Esophagus squamous epithelium (tissue), 5 donors: ENCODE measurements around the gene FXYD5. TPM values are rescaled to one million over a fixed set of nuclear protein-coding genes. Genes with fewer than 3 reads are reported as not detected.

Experiments used
- DNase-seq: peaks from one replicate; lab custom pipeline; 2025; lab: John Stamatoyannopoulos, UW
- H3K27ac ChIP-seq, 4 donors: fragments of 200-600 bp; sonication (generic); one replicate each; pipeline ENCODE4 v1.5.1; 2016 to 2019; ENCODE audit warnings: mild to moderate bottlenecking in 1 of 4
- H3K27me3 ChIP-seq, 4 donors: fragments of 200-600 bp; sonication (generic); 1 replicate in 3 of 4; 2 replicates in 1 of 4; pipeline versions ENCODE4 v1.5.1 to v1.6.0; 2017 to 2021; ENCODE audit warnings: antibody characterized with exemption in 1 of 4
- H3K36me3 ChIP-seq, 3 donors: fragments of 200-600 bp; sonication (generic); one replicate each; pipeline ENCODE4 v1.5.1; 2016 to 2019
- H3K4me1 ChIP-seq, 3 donors: fragments of 200-600 bp; sonication (generic); one replicate each; pipeline ENCODE4 v1.5.1; 2017 to 2019
- H3K4me3 ChIP-seq, 4 donors: fragments of 200-600 bp; sonication (generic); 1 replicate in 3 of 4; 2 replicates in 1 of 4; pipeline ENCODE4 v1.5.1; 2016 to 2019; ENCODE audit warnings: mild to moderate bottlenecking in 2 of 4, moderate library complexity in 1 of 4
- H3K9me3 ChIP-seq, 3 donors: fragments of 200-600 bp; sonication (generic); one replicate each; pipeline ENCODE4 v1.5.1; 2016 to 2019
- CTCF ChIP-seq, 6 experiments: fragments of 450-650 bp in 4 of 6; fragments of 200-600 bp in 2 of 6; sonication (generic) in 2 of 6; IDR thresholded peaks; one replicate each; pipeline ENCODE4 v1.5.1; 2016 to 2019; ENCODE audit warnings: antibody characterized with exemption in 6 of 6, mild to moderate bottlenecking in 4 of 6, moderate library complexity in 4 of 6
- POLR2A ChIP-seq, 4 donors: fragments of 450-650 bp; IDR thresholded peaks; one replicate each; pipeline ENCODE4 v1.6.1; 2017; ENCODE audit warnings: antibody characterized with exemption in 4 of 4, mild to moderate bottlenecking in 4 of 4, moderate library complexity in 3 of 4
- WGBS, 2 donors: methylation state at CpG; one replicate each; pipeline ENCODE4 v1.1.5; 2018; 5-methylcytosine and 5-hydroxymethylcytosine counted together
- intact Hi-C: fragments of 100-400 bp; cut with DNase I; formaldehyde crosslinking; loops from one replicate; pipeline ENCODE4 v1.15.0; 2022
- total RNA-seq, 4 donors: library from RNA; depleted of rRNA; stranded (reverse); fragments of >200 nt; gene quantifications; one replicate each; pipeline ENCODE4 v1.1.0, GENCODE V29; 2016
- donor health status: DM: yes; HTN: yes; CAD: no.

The FXYD5 gene
- total RNA-seq, 4 donors from 2014 or later = 39.3 to 146 (median 45.7) TPM

GRCh38 chr19:35120492-35120891 is 34.0 kb upstream of the FXYD5 start:
- WGBS, 2 donors = 25 to 29% methylated on average over 7 of the region's 7 CpGs
- H3K36me3 ChIP-seq = peaks cover 0 to 12% (median 0%) of the 10 kb centered on the region in 3 donors
- H3K27ac ChIP-seq = peak overlapping the region; percentile 87 to 95 (median 93)
- H3K9me3 ChIP-seq = no peaks in the 10 kb centered on the region
- peak overlapping the region in 3 of 4 donors; percentile 54 to 65 (median 63) for H3K4me3 ChIP-seq
- H3K4me1 ChIP-seq = peaks cover 50 to 96% (median 50%) of the 10 kb centered on the region in 3 donors
- H3K27me3 ChIP-seq = no peaks in the 10 kb centered on the region
- DNase-seq = no peak
- intact Hi-C loops = no loop called here
- TF ChIP-seq POLR2A (IDR thresholded peaks at IDR 0.05) (no peak), CTCF (IDR thresholded peaks at IDR 0.05) (no peak)

GRCh38 chr19:35120898-35121297 is 33.6 kb upstream of the FXYD5 start:
- H3K27ac ChIP-seq = peak overlapping the region; percentile 67 to 95 (median 90)
- H3K4me3 ChIP-seq = peak overlapping the region in 1 of 4 donors; percentile 36
- intact Hi-C loops = no loop called here
- peaks cover 53 to 96% (median 54%) of the 10 kb centered on the region in 3 donors for H3K4me1 ChIP-seq
- no peaks in the 10 kb centered on the region for H3K9me3 ChIP-seq
- H3K36me3 ChIP-seq = peaks cover 0 to 12% (median 0%) of the 10 kb centered on the region in 3 donors
- TF ChIP-seq POLR2A (IDR thresholded peaks at IDR 0.05) (no peak), CTCF (IDR thresholded peaks at IDR 0.05) (no peak)
- 37 to 42% methylated on average over 6 to 7 of the region's 7 CpGs for WGBS, 2 donors
- no peak for DNase-seq
- no peaks in the 10 kb centered on the region for H3K27me3 ChIP-seq

- H3K27ac ChIP-seq = peak overlapping the region; percentile 80 to 95 (median 92)
- TF ChIP-seq POLR2A (IDR thresholded peaks at IDR 0.05) (no peak), CTCF (IDR thresholded peaks at IDR 0.05) (no peak)
- 39 to 47% methylated on average over 4 to 14 of the region's 19 CpGs for WGBS, 2 donors
- DNase-seq = no peak
- H3K36me3 ChIP-seq = peaks cover 0 to 12% (median 0%) of the 10 kb centered on the region in 3 donors
- H3K4me3 ChIP-seq = no peak overlapping the region
- H3K27me3 ChIP-seq = no peaks in the 10 kb centered on the region
- peaks cover 56 to 100% (median 70%) of the 10 kb centered on the region in 3 donors for H3K4me1 ChIP-seq
- no peaks in the 10 kb centered on the region for H3K9me3 ChIP-seq
- intact Hi-C loops = no loop called here
These were observed 31.6 kb upstream of the FXYD5 start for GRCh38 chr19:35122687-35123551.

GRCh38 chr19:35123573-35123972 is 31.0 kb upstream of the FXYD5 start:
- H3K4me1 ChIP-seq = peaks cover 56 to 100% (median 70%) of the 10 kb centered on the region in 3 donors
- TF ChIP-seq CTCF (IDR thresholded peaks at IDR 0.05) (no peak), POLR2A (IDR thresholded peaks at IDR 0.05) (no peak)
- intact Hi-C loops = no loop called here
- H3K27me3 ChIP-seq = no peaks in the 10 kb centered on the region
- 34 to 67% methylated on average over 3 to 5 of the region's 5 CpGs for WGBS, 2 donors
- DNase-seq = no peak
- peaks cover 0 to 12% (median 0%) of the 10 kb centered on the region in 3 donors for H3K36me3 ChIP-seq
- H3K27ac ChIP-seq = peak overlapping the region; percentile 80 to 95 (median 92)
- H3K9me3 ChIP-seq = no peaks in the 10 kb centered on the region
- peak overlapping the region in 3 of 4 donors; percentile 46 to 65 (median 55) for H3K4me3 ChIP-seq
